Hematopoietic multipotent progenitor cell treated with erythropoietin and hydrocortisone succinate and interleukin-3 and kit ligand, for 17 days (in vitro differentiated cells): ENCODE results near the gene GCAT.

ENCODE experiments used
- DNase-seq: peaks from one replicate; pipeline ENCODE4 v3.0.0-alpha.2; 2015; ENCODE audit warnings: low spot score

GCAT gene

DNA sequence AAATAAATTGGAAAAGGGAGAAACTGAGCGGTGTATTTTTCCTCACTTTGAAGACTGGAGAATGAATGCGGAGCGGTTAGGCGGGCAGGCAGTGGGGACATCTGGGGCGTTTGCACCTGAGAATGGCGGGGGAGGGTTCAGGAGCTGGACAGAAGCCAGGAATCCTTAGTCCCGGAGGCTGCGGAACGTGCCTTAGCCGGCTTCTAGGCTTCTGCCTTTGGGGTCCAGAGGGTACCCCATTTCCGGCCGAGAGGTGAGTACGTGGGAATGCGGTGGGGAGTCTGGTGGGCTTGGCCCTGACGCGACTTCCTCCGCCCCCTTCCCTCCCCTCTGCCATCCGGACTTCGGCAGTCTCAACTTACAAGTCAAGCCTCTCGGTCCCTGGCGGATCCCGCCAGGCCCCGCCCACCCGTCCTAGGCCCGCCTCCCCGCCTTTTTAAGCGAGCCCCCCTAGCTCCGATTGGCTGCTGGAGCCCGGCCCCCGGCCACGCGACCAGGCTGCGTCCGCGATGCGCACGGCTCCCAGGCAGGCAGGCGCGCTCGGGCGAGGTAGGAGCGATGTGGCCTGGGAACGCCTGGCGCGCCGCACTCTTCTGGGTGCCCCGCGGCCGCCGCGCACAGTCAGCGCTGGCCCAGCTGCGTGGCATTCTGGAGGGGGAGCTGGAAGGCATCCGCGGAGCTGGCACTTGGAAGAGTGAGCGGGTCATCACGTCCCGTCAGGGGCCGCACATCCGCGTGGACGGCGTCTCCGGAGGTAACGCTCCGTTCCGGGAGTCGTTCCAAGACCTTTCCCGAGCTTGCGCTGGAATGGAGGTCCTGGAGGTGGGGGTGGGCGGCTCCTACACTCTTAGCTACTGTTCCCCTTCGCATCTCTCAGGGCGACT lies at the start of gene GCAT:
TSS of gene GCAT (plus strand) at position 525 of the 884 bp plus-strand sequence. CDS start at position 559, 34 bp downstream.
- peak; percentile 85 for DNase-seq

DNA sequence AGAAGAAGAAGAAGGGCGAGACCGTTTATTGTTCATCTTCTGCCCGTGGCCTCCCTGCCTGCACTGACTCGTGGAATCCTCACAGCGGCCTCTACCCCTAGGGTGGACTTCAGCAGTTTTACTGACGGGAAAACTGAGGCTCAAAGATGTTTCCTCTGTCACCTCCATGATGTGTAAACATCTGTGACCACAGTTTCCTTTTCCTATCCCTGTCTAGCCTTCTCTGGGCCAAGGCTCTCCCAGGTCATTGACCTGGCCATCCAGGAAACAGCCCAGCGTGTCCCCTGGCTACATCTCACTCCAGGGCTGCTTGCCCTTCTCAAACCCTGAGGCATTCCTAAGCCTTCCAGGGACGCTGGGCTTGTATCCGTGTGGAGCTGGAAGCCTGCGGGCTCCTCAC lies 49.0 kb upstream of the GCAT start:
- no peak for DNase-seq

DNA sequence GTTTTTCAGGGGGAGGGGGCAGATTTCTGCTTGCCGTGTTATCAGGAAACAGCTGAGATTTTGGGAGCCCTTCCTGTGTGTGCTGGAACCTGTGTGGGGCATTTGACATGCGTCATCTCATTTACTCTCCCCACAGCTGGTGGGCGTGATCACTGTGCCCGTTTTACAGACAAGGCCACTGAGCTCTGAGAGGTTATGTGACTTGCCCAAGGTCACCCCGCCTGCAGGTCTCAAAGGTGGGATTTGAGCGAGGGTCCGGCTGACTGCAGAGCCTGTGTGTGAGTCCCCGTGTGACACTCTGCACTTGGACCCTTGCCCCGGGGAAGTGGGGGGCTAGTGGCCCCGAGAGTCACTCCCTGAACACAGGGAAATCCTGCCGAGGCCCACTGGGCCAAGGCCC lies 48.5 kb upstream of the GCAT start:
- DNase-seq: no peak

DNA sequence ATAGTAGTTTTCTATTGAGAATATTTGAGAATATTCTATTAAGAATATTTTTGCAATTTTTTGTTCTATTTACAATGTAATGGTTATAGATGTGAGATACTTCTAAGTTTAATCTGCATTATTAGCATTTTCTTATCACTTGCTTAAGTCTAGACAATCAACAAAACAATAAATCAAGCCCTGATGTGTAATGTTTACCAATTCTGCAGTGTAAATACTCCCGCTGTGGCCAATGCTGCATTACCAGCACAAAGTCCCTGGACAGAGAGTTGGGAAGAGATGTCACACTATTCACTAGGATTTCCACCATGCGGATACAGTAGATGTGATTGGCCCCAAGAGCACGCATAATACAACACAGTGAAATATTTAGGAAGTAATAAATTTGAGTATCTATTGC lies 47.6 kb upstream of the GCAT start:
- no peak for DNase-seq

DNA sequence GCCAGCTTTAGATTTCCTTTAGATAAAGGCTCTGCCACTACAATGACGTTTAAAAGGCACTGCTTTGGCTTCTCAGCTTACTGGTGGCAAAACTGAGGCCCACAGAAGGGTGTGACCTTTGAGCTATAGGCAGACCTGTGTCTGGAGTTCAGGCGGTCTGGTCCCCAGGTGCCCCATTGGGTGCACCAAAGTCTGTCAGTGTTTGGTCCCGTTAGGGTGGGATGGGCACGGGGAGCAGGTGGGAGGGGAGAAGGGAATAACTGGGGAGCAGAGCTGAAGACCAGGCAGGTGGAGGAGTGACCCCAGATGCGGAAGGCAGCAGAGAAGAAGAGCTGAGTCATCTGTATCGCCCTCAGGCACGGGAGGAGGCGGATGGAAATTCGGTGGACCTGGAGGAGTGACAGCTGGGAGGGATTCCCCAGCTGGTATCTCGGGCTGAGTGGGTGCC lies 45.3 kb upstream of the GCAT start:
- no peak for DNase-seq

DNA sequence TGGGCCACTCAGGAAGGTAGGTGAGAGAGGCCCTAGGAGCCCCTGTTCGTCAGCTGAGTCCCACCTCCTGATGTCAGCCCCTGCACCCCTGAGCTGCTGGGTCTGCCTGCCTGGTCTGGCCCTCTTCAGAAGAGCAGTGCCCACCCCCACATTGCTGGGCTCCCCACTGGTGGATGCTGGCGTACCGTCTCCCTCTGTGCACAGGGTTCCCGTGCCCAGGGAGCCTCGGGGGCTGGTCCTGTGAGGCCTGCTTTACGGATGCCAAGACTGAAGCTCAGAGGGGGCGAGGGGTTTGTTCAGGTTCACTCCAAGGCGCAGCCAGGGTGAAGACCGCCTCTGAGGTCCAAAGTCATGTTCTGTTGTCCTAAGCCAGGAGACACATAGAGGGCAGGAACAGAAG lies 44.7 kb upstream of the GCAT start:
- DNase-seq: no peak

DNA sequence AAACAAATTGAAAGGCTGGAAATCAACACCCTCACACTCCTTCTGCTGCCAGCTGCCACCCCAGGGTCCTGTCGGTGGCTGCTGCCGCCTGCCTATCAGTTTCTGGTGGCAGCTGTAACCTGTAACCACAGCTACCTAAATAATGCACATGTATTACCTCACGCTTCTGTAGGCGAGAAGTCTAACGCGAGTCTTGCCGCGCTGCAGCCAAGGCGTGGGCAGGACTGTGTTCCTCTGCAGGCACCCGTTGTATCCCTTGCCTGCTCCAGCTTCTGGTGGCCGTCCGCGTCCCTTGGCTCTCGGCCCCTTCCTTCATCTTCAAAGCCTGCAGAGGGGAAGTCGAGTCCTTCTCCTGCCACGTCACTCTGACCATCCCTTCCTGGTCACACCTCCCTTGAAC lies 44.1 kb upstream of the GCAT start:
- DNase-seq: no peak

DNA sequence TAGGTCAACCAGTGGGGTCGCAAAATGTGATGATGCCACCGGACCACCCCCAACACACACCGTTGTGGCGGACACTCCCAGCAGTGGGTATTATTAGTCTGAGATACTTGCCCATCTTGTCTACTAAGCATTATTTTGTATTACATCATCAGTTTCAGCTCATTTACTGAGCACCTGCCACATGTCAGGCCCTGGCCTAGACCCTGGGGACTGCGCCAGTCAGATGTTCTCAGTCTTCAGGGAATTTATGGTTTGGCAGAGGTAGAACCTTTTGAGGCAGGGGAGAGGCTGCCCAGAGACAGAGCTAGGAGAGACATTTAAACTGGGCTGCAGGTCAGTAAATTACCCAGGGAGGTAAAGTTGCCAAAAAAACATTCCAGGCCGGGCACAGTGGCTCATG lies 43.1 kb upstream of the GCAT start:
- no peak for DNase-seq

DNA sequence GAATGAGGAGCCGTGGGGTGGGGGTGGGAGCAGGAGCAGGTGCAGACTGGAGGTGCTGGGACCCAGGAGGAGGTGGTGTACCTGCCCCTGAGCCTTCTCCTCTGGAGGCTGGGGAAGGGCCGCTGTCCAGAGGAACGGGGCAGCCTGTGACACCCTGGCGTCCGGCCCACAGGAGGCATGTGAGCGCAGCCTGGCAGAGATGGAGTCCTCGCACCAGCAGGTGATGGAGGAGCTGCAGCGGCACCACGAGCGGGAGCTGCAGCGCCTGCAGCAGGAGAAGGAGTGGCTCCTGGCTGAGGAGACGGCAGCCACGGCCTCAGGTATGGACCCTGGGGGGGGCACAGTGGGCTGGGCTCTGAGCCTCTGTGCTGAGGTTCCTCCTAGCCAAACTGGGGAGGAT lies 42.2 kb upstream of the GCAT start:
- DNase-seq: no peak

DNA sequence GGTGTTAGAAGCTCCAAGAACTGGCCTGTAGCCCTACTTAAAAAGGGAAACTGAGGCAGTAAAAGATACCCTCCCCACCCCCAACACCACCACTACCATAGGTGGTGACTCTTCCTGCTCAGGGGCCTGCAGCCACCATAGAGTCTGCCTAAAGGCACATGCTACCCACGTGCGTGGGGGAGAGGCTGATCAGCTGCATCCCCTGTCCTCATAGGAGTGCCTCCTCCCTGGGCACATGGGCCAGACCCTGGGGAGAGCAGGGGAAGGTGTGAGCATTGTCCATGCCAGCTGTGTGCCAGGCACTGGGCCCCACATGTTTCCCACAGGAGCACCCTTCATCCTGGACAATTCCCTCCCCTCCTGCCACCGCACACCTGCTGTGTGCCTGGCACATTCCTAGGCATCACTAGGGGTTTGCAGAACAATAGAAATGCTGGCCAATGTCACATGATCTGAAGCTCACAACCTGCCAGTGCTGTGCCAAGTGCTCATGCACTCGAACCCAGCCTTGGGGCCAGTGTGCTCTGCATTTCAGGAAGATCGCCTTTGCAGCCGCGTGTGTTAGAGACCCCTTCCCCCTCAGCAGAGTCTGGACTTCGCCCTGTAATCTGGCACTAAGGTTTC lies 41.7 kb upstream of the GCAT start:
- no peak for DNase-seq

DNA sequence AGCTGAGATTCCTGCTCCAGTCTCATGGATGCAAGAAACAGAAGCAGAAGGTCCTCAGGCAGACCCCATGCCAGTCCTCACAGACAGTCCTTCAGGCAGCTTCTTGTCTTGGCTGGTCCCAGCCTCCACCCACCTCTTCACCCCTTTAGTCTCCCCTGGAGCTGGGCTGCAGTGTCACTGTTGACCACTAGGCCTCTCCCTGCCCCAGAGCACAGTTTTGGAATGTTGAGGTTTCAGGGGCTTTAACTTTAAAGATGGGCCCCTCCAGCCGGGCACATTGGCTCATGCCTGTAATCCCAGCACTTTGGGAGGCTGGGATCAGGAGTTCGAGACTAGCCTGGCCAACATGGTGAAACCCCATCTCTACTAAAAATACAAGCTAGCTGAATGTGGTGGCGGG lies 39.5 kb upstream of the GCAT start:
- no peak for DNase-seq

DNA sequence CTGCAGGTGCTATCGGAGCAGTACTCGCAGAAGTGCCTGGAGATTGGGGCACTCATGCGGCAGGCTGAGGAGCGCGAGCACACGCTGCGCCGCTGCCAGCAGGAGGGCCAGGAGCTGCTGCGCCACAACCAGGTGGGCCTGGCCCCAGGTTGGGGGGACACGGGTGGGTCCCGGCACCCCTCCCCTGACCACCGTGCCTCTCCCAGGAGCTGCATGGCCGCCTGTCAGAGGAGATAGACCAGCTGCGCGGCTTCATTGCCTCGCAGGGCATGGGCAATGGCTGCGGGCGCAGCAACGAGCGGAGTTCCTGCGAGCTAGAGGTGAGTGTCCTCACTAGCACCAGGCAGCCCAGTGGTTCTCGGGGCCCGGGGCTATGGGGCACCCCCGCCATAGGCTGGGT lies 38.7 kb upstream of the GCAT start:
- no peak for DNase-seq

DNA sequence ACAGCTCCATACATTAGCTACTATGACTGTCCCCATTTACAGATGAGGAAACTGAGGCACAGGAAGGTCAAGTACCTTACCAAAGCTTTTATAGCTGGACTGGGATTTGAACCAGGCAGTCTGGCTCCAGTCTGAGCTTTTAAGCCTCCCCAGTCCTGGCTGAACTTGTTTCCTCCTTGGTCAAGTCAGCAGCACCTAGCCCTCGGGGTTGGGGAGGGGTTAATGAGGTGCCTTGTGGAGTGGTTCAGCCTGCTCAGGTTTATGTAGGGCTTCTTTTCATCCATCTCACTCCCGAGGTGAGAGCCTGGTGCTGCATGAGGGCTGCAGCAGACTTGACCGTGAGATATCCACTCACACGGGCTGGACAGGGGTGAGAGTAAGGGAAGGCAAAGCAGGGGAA lies 36.7 kb upstream of the GCAT start:
- DNase-seq: no peak

DNA sequence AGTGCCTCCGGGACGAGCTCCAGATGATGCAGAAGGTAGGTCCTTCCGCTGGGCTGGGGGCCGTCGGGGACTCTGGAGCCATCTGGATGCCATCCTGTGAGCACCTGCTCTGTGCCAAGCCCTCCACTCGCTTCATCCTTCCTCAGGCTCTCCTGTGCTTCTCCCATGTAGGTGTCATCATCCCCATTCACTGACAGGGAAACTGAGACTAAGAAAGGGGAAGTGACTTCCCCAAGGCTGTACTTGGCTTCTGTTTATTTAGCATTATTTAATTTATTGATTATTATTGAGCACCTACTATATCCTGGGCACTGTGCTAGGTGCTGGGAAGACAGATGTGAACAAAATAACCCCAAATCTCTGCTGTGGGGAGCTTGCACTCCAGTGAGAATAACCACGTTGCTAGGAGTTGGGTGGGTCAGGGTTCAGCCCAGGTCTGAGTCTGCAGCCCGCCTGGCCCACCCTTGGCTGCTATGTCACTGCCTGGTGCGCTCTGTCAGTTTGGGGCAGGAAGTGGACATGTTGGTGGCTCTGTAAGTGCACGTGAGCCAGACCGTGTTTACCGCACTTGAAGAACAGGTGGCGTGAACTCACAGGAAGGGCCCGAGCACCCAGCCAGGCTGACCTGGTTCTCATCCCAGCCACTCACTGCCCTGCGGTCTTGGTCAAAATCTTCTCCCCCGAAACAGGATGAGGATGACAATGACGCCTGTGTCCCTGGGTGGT lies 35.9 kb upstream of the GCAT start:
- no peak for DNase-seq

DNA sequence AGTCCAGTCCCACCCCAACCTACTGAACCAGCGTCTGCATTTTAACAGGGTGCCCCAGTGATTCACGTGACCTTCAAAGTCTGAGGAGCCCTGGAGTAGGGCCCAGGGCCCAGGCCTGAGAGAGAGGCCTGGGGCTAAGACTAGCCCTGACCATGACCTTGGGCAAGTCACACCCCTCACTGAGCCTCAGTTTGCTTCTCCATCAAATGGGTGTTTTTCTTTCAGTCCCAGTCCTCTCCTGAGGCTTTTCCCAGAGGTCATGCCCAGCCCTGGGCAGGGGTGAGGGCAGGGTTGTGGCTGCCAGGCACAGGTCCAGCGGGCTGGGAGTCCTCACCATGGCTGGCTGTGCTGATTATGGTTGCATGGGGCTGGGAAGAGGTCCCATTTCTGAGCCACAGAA lies 33.0 kb upstream of the GCAT start:
- no peak for DNase-seq

DNA sequence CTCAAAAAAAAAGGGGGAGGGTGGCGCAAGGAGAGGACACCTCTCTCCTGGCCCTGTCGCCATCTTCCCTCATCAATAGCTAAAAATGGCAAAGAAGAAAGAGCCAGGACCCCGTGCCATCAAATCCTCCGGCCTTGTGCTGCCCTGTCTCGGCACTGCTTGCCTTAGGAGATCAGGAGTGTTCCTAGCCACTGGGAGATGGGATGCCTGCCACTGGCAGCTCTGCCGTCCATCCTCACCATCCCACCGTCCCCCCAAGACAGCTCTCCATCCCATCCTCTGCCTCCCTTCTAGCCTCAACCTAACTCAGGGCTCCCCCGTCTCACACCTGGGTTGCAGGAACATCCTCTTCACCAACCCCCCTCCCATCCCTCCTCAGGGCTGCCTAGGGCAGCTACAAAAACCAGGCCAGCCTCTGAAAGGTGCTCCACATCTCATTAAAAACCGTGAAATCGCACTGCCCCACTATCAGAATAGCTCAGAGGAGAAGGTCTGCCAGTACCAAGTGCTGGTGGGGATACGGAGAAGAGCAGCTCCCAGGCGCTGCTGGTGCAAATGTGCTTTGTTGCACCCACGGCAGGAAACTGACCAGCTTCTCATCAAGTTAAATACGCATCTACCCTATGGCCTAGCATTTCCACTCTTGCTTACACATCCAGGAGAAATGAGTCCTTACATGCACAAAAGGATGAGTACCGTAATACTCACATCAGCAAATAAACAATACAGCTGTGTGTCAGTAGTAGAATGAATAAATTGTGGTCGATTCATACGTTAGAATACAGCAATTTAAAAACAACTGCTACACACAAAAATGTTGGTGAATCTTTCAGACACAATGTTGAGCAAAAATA lies 31.7 kb upstream of the GCAT start:
- DNase-seq: no peak

DNA sequence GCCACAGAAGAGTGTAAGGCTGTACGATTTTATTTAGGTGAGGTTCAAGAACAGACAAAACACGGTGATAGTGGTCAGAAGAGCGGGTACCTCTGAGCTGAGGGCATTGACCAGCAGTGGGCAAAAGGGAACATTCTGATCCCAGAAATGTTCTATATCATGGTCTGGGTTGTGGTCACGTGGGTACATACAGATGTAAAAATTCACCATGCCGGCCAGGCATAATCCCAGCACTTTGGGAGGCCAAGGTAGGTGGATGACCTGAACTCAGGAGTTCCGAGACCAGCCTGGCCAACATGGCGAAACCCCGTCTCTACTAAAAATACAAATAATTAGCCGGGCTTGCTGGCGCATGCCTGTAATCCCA lies 31.1 kb upstream of the GCAT start:
- DNase-seq: no peak

DNA sequence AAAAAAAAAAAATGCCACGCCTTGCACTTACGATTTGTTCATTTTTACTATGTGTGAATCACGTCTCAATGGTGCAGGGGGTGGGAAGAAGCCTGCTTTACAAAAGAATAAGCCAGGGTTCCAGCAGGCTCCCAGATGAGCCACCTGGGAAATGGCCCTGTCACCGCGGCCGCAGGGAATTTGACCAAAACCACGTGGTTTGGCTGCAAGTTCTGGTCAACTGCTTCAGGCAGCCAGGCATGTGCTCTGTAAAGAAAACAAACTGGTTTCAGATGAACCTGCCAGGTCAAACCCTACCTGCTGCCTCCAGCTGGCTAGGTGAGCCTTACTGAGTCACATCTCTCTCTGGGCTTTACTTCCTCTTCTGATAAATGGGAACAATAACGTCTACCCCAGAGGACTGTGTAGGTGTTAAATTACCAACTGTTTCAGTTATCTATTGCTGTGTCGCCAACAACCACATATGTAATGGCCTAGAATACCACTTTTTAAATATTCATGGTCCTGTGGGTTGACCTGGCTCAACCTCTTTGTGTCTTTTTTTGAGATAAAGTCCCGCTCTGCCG lies 30.5 kb upstream of the GCAT start:
- DNase-seq: no peak

DNA sequence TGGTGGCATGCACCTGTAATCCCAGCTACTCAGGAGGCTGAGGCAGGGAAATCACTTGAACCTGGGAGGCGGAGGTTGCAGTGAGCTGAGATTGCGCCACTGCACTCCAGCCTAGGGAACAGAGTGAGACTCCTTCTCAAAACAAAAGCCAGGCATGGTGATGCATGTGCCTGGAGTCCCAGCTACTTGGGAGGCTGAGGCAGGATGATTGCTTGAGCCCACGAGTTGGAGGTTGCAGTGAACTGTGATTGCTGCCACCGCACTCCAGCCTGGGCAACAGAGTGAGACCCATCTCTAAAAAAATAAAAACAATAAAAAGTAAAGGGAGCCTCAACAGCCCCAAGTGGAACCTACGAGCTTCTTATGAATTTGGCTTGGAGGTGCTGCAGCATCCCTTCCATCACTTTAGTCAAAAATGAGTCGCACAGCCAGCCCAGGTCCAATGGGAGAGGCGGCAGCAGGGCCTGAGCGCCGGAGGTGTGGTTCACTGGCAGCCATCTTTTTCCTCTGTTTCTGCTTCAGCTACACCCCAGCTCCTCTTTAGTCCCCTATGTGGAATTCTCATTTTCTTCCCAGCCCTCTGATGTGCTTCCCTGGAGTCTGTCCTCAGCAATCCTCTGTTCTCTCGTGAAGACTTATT lies 29.2 kb upstream of the GCAT start:
- no peak for DNase-seq

DNA sequence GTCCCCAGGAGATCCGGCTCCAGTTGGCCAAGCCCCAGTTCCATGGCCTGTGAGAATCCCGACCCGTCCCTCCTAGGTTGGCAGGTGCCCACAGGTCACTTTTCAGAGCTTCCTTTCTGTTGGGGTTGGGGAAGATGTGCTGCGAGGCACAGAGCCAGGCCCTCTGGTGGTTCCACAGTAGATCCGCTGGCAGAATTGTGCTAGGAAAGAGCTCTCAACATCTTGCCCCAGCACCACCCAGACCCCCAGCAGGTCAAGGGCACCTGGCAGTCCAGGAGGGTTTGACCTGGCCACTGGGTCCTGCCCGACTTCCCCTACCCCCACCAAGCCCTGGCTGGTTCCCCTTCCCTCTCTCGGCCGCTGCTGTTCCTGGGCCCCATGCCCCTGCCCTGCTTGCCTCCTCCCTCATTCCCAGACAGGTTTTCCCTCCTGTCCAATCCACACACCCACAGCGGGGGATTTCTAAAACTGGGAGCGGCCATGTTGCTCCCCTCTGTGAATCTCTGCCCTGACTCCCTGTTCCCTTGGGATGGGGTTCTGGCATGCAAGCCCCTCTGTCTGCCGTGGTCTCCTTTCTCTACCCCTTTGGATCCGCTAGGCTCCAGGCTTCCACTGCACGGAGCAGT lies 26.2 kb upstream of the GCAT start:
- no peak for DNase-seq
